H9 (cell line): ENCODE data around the gene CELA3A. TPM values are rescaled to one million over a fixed set of nuclear protein-coding genes. Genes with fewer than 3 reads are reported as not detected.

Experiments
- DNase-seq: peaks from one replicate; pipeline ENCODE4 v3.0.0-alpha.2; 2017
- H2AFZ ChIP-seq: one replicate; pipeline ENCODE4 v1.6.1; 2013; ENCODE audit warnings: mild to moderate bottlenecking, low read length, control low read depth, moderate library complexity
- H2AK5ac ChIP-seq: 2 replicates; pipeline ENCODE4 v1.6.1; 2013; ENCODE audit warnings: low read length, control low read depth, mixed read lengths; ENCODE audit not compliant: insufficient read length
- H2BK120ac ChIP-seq: one replicate; pipeline ENCODE4 v1.6.1; 2013; ENCODE audit warnings: low read depth, mild to moderate bottlenecking, low read length, control low read depth, inconsistent platforms; ENCODE audit not compliant: poor library complexity, severe bottlenecking
- H2BK12ac ChIP-seq: 2 replicates; pipeline ENCODE4 v1.6.1; 2013; ENCODE audit warnings: low read length, control low read depth, mixed read lengths, low read depth; ENCODE audit not compliant: insufficient read length
- H2BK15ac ChIP-seq: 2 replicates; pipeline ENCODE4 v1.6.1; 2013; ENCODE audit warnings: low read depth, low read length, control low read depth
- H2BK20ac ChIP-seq: one replicate; pipeline ENCODE4 v1.6.1; 2013; ENCODE audit warnings: low read depth, mild to moderate bottlenecking, low read length, control low read depth, inconsistent platforms; ENCODE audit not compliant: poor library complexity, severe bottlenecking
- H2BK5ac ChIP-seq: 2 replicates; pipeline ENCODE4 v1.6.1; 2013; ENCODE audit warnings: low read length, control low read depth, mixed read lengths; ENCODE audit not compliant: insufficient read length
- H3K14ac ChIP-seq: 2 replicates; pipeline ENCODE4 v1.6.1; 2013; ENCODE audit warnings: low read length, control low read depth; ENCODE audit not compliant: insufficient read depth
- H3K18ac ChIP-seq: 2 replicates; pipeline ENCODE4 v1.6.1; 2013; ENCODE audit warnings: low read depth, mild to moderate bottlenecking, mixed read lengths, low read length, control low read depth; ENCODE audit not compliant: insufficient read length
- H3K23ac ChIP-seq: 2 replicates; pipeline ENCODE4 v1.6.1; 2013; ENCODE audit warnings: low read length, control low read depth, mixed read lengths, low read depth; ENCODE audit not compliant: insufficient read length
- H3K23me2 ChIP-seq: 2 replicates; pipeline ENCODE4 v1.6.1; 2013; ENCODE audit warnings: low read depth, mild to moderate bottlenecking, mixed read lengths, low read length, control low read depth; ENCODE audit not compliant: insufficient read length, poor library complexity, severe bottlenecking
- H3K27ac ChIP-seq: 2 replicates; pipeline ENCODE4 v1.5.1; 2013; ENCODE audit warnings: low read length, control low read depth, mixed read lengths, low read depth; ENCODE audit not compliant: insufficient read length
- H3K27me3 ChIP-seq: 2 replicates; pipeline ENCODE4 v1.6.1; 2013; ENCODE audit warnings: low read length, control low read depth, inconsistent platforms; ENCODE audit not compliant: insufficient read depth
- H3K4ac ChIP-seq: 2 replicates; pipeline ENCODE4 v1.6.1; 2013; ENCODE audit warnings: low read depth, mild to moderate bottlenecking, control low read depth, inconsistent platforms, low read length, moderate library complexity
- H3K4me1 ChIP-seq: 2 replicates; pipeline ENCODE4 v1.6.1; 2013; ENCODE audit warnings: low read length, control low read depth, inconsistent platforms; ENCODE audit not compliant: insufficient read depth
- H3K4me2 ChIP-seq: 2 replicates; pipeline ENCODE4 v1.6.1; 2013; ENCODE audit warnings: low read length, control low read depth, mixed read lengths; ENCODE audit not compliant: insufficient read length, insufficient read depth
- H3K56ac ChIP-seq: 2 replicates; pipeline ENCODE4 v1.6.1; 2013; ENCODE audit warnings: low read depth, mild to moderate bottlenecking, mixed read lengths, low read length, control low read depth; ENCODE audit not compliant: insufficient read length
- H3K79me1 ChIP-seq: 2 replicates; pipeline ENCODE4 v1.6.1; 2013; ENCODE audit warnings: low read depth, mild to moderate bottlenecking, moderate library complexity, low read length, control low read depth, inconsistent platforms; ENCODE audit not compliant: insufficient read depth, poor library complexity, severe bottlenecking
- H3K79me2 ChIP-seq: 2 replicates; pipeline ENCODE4 v1.6.1; 2013; ENCODE audit warnings: low read length, control low read depth, inconsistent platforms; ENCODE audit not compliant: insufficient read depth
- H3K9ac ChIP-seq: 2 replicates; pipeline ENCODE4 v1.6.1; 2013; ENCODE audit warnings: low read length, control low read depth, mixed read lengths; ENCODE audit not compliant: insufficient read length; ENCODE audit errors: extremely low read depth
- H3K9me3 ChIP-seq: one replicate; pipeline ENCODE4 v1.6.1; 2013; ENCODE audit warnings: low read depth, low read length, inconsistent platforms; ENCODE audit not compliant: control insufficient read depth
- H3T11ph ChIP-seq: one replicate; pipeline ENCODE4 v1.6.1; 2013; ENCODE audit warnings: mild to moderate bottlenecking, low read length, control low read depth, inconsistent platforms
- H4K20me1 ChIP-seq: one replicate; pipeline ENCODE4 v1.6.1; 2013; ENCODE audit not compliant: control insufficient read depth, insufficient read length, insufficient read depth
- H4K5ac ChIP-seq: 2 replicates; pipeline ENCODE4 v1.6.1; 2013; ENCODE audit warnings: low read depth, mild to moderate bottlenecking, mixed read lengths, low read length, control low read depth; ENCODE audit not compliant: insufficient read length
- H4K8ac ChIP-seq: replicated peaks from 2 replicates; pipeline ENCODE4 v1.6.1; 2013; ENCODE audit warnings: low read length, control low read depth, mixed read lengths, low read depth; ENCODE audit not compliant: insufficient read length
- H4K91ac ChIP-seq: 2 replicates; pipeline ENCODE4 v1.6.1; 2013; ENCODE audit warnings: low read depth, mild to moderate bottlenecking, moderate library complexity, mixed read lengths, low read length, control low read depth; ENCODE audit not compliant: insufficient read length
- H3K27ac Mint-ChIP-seq, 3 experiments: 2 replicates in 2 of 3; 3 replicates in 1 of 3; pipeline ENCODE4 v1.8.0; 2020 to 2021; ENCODE audit warnings: mixed read lengths in 3 of 3, mild to moderate bottlenecking in 1 of 3, moderate library complexity in 1 of 3
- H3K27me3 Mint-ChIP-seq: 2 replicates; pipeline ENCODE4 v1.8.0; 2021; ENCODE audit warnings: low read depth, mild to moderate bottlenecking, moderate library complexity, mixed read lengths
- H3K36me3 Mint-ChIP-seq, 3 experiments: 2 replicates in 2 of 3; 3 replicates in 1 of 3; pipeline ENCODE4 v1.8.0; 2020 to 2021; ENCODE audit warnings: low read depth in 3 of 3, mixed read lengths in 3 of 3; ENCODE audit not compliant: insufficient read depth in 1 of 3
- H3K4me1 Mint-ChIP-seq, 2 experiments: 2 replicates each; pipeline ENCODE4 v1.8.0; 2020; ENCODE audit warnings: mixed read lengths in 2 of 2
- H3K4me3 Mint-ChIP-seq, 2 experiments: 2 replicates in 1 of 2; 3 replicates in 1 of 2; pipeline ENCODE4 v1.8.0; 2020 to 2021; ENCODE audit warnings: mild to moderate bottlenecking in 2 of 2, mixed read lengths in 2 of 2, moderate library complexity in 1 of 2
- H3K9me3 Mint-ChIP-seq, 2 experiments: 2 replicates in 1 of 2; 3 replicates in 1 of 2; pipeline ENCODE4 v1.8.0; 2020; ENCODE audit warnings: mild to moderate bottlenecking in 2 of 2, mixed read lengths in 2 of 2, moderate library complexity in 1 of 2
- CTCF ChIP-seq: fragments of 200-600 bp; sonication (generic); conservative IDR thresholded peaks from 3 replicates; pipeline ENCODE4 v1.8.0; 2021; ENCODE audit warnings: antibody characterized with exemption, mild to moderate bottlenecking
- WGBS: extraction: QIAGEN DNeasy Blood & Tissue Kit; methylation state at CpG from one replicate; pipeline ENCODE4 v1.1.7; 2013; ENCODE audit warnings: missing lambda C conversion rate, low lambda C conversion rate, mixed read lengths; ENCODE audit not compliant: insufficient read length; ENCODE audit errors: extremely low coverage; 5-methylcytosine and 5-hydroxymethylcytosine counted together
- total RNA-seq: library from RNA; stranded (reverse); gene quantifications from 2 replicates; pipeline ENCODE4 v1.2.1, GENCODE V29; 2021

The CELA3A gene
- total RNA-seq, 1 experiment from 2014 or later = not detected

- Histone ChIP-seq H4K8ac (no peak overlapping the region), H3K4ac (no peak overlapping the region), H3K79me2 (peaks cover 2% of the 10 kb centered on the region; the same call in 1 of the 2 replicates), H3K23ac (no peak overlapping the region), H3T11ph (no peak overlapping the region), H4K5ac (no peak overlapping the region), H3K27ac (no peak overlapping the region), H2BK15ac (no peak overlapping the region), H4K20me1 (no peaks in the 10 kb centered on the region), H2BK20ac (no peak overlapping the region), H3K9ac (no peak overlapping the region), H3K4me1 (no peaks in the 10 kb centered on the region), H3K56ac (no peak overlapping the region), H2BK120ac (no peak overlapping the region), H3K14ac (no peak overlapping the region), H3K23me2 (peaks cover 3% of the 10 kb centered on the region), H2AFZ (peak overlapping the region; percentile 6), H3K9me3 (no peaks in the 10 kb centered on the region), H3K79me1 (no peaks in the 10 kb centered on the region), H3K18ac (no peak overlapping the region), H2AK5ac (no peak overlapping the region), H4K91ac (no peak overlapping the region), H3K4me2 (no peak overlapping the region), H3K27me3 (no peaks in the 10 kb centered on the region), H2BK5ac (no peak overlapping the region), H2BK12ac (no peak overlapping the region)
- no peak for TF ChIP-seq CTCF
- DNase-seq = peak; percentile 43
- Mint-ChIP-seq H3K27me3 (no peaks in the 10 kb centered on the region; the same call in 1 of the 2 replicates), H3K9me3 (peaks cover 3% of the 10 kb centered on the region in 2 experiments; a peak in 3 of 5 replicates), H3K4me1 (peaks cover 19 to 22% of the 10 kb centered on the region in 2 experiments), H3K27ac (no peak overlapping the region; a peak in 1 of 7 replicates), H3K4me3 (no peak overlapping the region; a peak in 1 of 5 replicates), H3K36me3 (peaks cover 0 to 4% (median 0%) of the 10 kb centered on the region in 3 experiments; a peak in 2 of 7 replicates)
- WGBS = no CpG with 5 or more reads among the region's 8 CpGs
These were observed 47.1 kb downstream of the CELA3A start for GRCh38 chr1:22048351-22049192.
